Measurements from ENCODE around the gene SLC5A8. TPM values are rescaled to one million over a fixed set of nuclear protein-coding genes. Genes with fewer than 3 reads are reported as not detected.

Gene SLC5A8
- total RNA-seq, 1 experiment from 2014 or later = not detected

- POLR2A ChIA-PET (ENCODE audit: low non-redundant PET) = no interaction called here
- no peak overlapping the region for H3K4me3 ChIP-seq (ENCODE audit: low read depth, low read length, poor library complexity, severe bottlenecking)
- CTCF ChIA-PET = no interaction called here
- intact Hi-C loops (cut with micrococcal nuclease; ENCODE audit: unreplicated experiment) = no loop called here
- no TSS peak for BruUV-seq (replicated peaks)
- H3K36me3 ChIP-seq (ENCODE audit: insufficient read depth, low read length, poor library complexity, severe bottlenecking) = no peaks in the 10 kb centered on the region
- H3K9me3 ChIP-seq (ENCODE audit: low read depth, low read length, poor library complexity, severe bottlenecking) = no peaks in the 10 kb centered on the region
- H3K4me1 ChIP-seq (ENCODE audit: insufficient read depth, low read length, poor library complexity, severe bottlenecking) = no peaks in the 10 kb centered on the region
- TF ChIP-seq EZH2 (IDR thresholded peaks at IDR 0.05; ENCODE audit: borderline replicate concordance, low read depth, low read length, poor library complexity, severe bottlenecking) = no peak
- TF ChIP-seq CTCF (conservative IDR thresholded peaks at IDR 0.05; ENCODE audit: low read depth, low read length) = no peak
- no peak overlapping the region for H3K27ac ChIP-seq (ENCODE audit: low read depth, low read length, poor library complexity, severe bottlenecking)
- DNase-seq (ENCODE audit: low spot score) = no peak
- H3K27me3 ChIP-seq (replicated peaks; ENCODE audit: insufficient read depth, low read depth, low read length, poor library complexity) = no peaks in the 10 kb centered on the region
Observed at GRCh38 chr12:101117842-101118241, 92.2 kb downstream of the SLC5A8 start.

GRCh38 chr12:101116911-101117310 is 93.1 kb downstream of the SLC5A8 start:
- Histone ChIP-seq H3K4me1 (ENCODE audit: insufficient read depth, low read length, poor library complexity, severe bottlenecking) (no peaks in the 10 kb centered on the region), H3K36me3 (ENCODE audit: insufficient read depth, low read length, poor library complexity, severe bottlenecking) (no peaks in the 10 kb centered on the region), H3K27me3 (replicated peaks; ENCODE audit: insufficient read depth, low read depth, low read length, poor library complexity) (no peaks in the 10 kb centered on the region), H3K27ac (ENCODE audit: low read depth, low read length, poor library complexity, severe bottlenecking) (no peak overlapping the region), H3K4me3 (ENCODE audit: low read depth, low read length, poor library complexity, severe bottlenecking) (no peak overlapping the region), H3K9me3 (ENCODE audit: low read depth, low read length, poor library complexity, severe bottlenecking) (no peaks in the 10 kb centered on the region)
- TF ChIP-seq EZH2 (IDR thresholded peaks at IDR 0.05; ENCODE audit: borderline replicate concordance, low read depth, low read length, poor library complexity, severe bottlenecking) = no peak
- TF ChIP-seq CTCF (conservative IDR thresholded peaks at IDR 0.05; ENCODE audit: low read depth, low read length) = no peak
- POLR2A ChIA-PET (ENCODE audit: low non-redundant PET) = no interaction called here
- no peak for DNase-seq (ENCODE audit: low spot score)
- intact Hi-C loops (cut with micrococcal nuclease; ENCODE audit: unreplicated experiment) = no loop called here
- no TSS peak for BruUV-seq (replicated peaks)
- CTCF ChIA-PET = no interaction called here

GRCh38 chr12:101115326-101115725 is 94.7 kb downstream of the SLC5A8 start:
- H3K27me3 ChIP-seq (replicated peaks; ENCODE audit: insufficient read depth, low read depth, low read length, poor library complexity) = no peaks in the 10 kb centered on the region
- TF ChIP-seq CTCF (conservative IDR thresholded peaks at IDR 0.05; ENCODE audit: low read depth, low read length) (no peak), EZH2 (IDR thresholded peaks at IDR 0.05; ENCODE audit: borderline replicate concordance, low read depth, low read length, poor library complexity, severe bottlenecking) (no peak)
- no peaks in the 10 kb centered on the region for H3K9me3 ChIP-seq (ENCODE audit: low read depth, low read length, poor library complexity, severe bottlenecking)
- POLR2A ChIA-PET (ENCODE audit: low non-redundant PET) = no interaction called here
- H3K4me1 ChIP-seq (ENCODE audit: insufficient read depth, low read length, poor library complexity, severe bottlenecking) = no peaks in the 10 kb centered on the region
- no TSS peak for BruUV-seq (replicated peaks)
- CTCF ChIA-PET = no interaction called here
- no peak for DNase-seq (ENCODE audit: low spot score)
- H3K27ac ChIP-seq (ENCODE audit: low read depth, low read length, poor library complexity, severe bottlenecking) = no peak overlapping the region
- no peaks in the 10 kb centered on the region for H3K36me3 ChIP-seq (ENCODE audit: insufficient read depth, low read length, poor library complexity, severe bottlenecking)
- intact Hi-C loops (cut with micrococcal nuclease; ENCODE audit: unreplicated experiment) = no loop called here
- no peak overlapping the region for H3K4me3 ChIP-seq (ENCODE audit: low read depth, low read length, poor library complexity, severe bottlenecking)
